ENCODE measurements around the gene SPTBN2.
"Not testable (repeated sequence)": the region's sequence is repeated elsewhere in the genome, so short reads cannot be mapped to it uniquely, and the experiment has no call there.

The SPTBN2 gene

GRCh38 chr11:66684635-66685034 lies 44.4 kb downstream of the SPTBN2 start:
- DNase-seq (ENCODE audit: low spot score): no peak

- no peak for DNase-seq (ENCODE audit: low spot score)
Observed at GRCh38 chr11:66683877-66684276, 45.1 kb downstream of the SPTBN2 start.

- DNase-seq (ENCODE audit: low spot score): no peak
Observed at GRCh38 chr11:66680966-66681645, 47.9 kb downstream of the SPTBN2 start.

GRCh38 chr11:66677599-66678375 lies 51.2 kb downstream of the SPTBN2 start, which contains the start of gene RBM4B:
RBM4B (minus strand) TSS chr11:66677887; CDS start chr11:66677079, 808 bp downstream.
- peak; percentile 96 for DNase-seq (ENCODE audit: low spot score)

- no peak for DNase-seq (ENCODE audit: low spot score)
Observed at GRCh38 chr11:66676931-66677598, 52.0 kb downstream of the SPTBN2 start.

- no peak for DNase-seq (ENCODE audit: low spot score)
Observed at GRCh38 chr11:66676282-66676919, 52.6 kb downstream of the SPTBN2 start.

GRCh38 chr11:66674964-66675602 lies 53.9 kb downstream of the SPTBN2 start:
- no peak for DNase-seq (ENCODE audit: low spot score)

GRCh38 chr11:66670816-66671215 lies 58.2 kb downstream of the SPTBN2 start:
- DNase-seq (ENCODE audit: low spot score): no peak

GRCh38 chr11:66665369-66665768 lies 63.6 kb downstream of the SPTBN2 start:
- no peak for DNase-seq (ENCODE audit: low spot score)

GRCh38 chr11:66663741-66664296 lies 65.2 kb downstream of the SPTBN2 start:
- no peak for DNase-seq (ENCODE audit: low spot score)

- no peak for DNase-seq (ENCODE audit: low spot score)
Observed at GRCh38 chr11:66659763-66660162, 69.3 kb downstream of the SPTBN2 start.

GRCh38 chr11:66653123-66653522 lies 75.9 kb downstream of the SPTBN2 start:
- no peak for DNase-seq (ENCODE audit: low spot score)

- no peak for DNase-seq (ENCODE audit: low spot score)
Observed at GRCh38 chr11:66652651-66653050, 76.4 kb downstream of the SPTBN2 start.

GRCh38 chr11:66651016-66651415 lies 78.0 kb downstream of the SPTBN2 start:
- DNase-seq (ENCODE audit: low spot score): no peak

- no peak for DNase-seq (ENCODE audit: low spot score)
Observed at GRCh38 chr11:66649903-66650302, 79.1 kb downstream of the SPTBN2 start.

- no peak for DNase-seq (ENCODE audit: low spot score)
Observed at GRCh38 chr11:66646828-66647227, 82.2 kb downstream of the SPTBN2 start.

- DNase-seq (ENCODE audit: low spot score): no peak
Observed at GRCh38 chr11:66643745-66644437, 85.1 kb downstream of the SPTBN2 start.

- no peak for DNase-seq (ENCODE audit: low spot score)
Observed at GRCh38 chr11:66641834-66642233, 87.2 kb downstream of the SPTBN2 start.

- not testable (repeated sequence) for DNase-seq (ENCODE audit: low spot score)
Observed at GRCh38 chr11:66639814-66640340, 89.1 kb downstream of the SPTBN2 start.

GRCh38 chr11:66639066-66639813 lies 89.8 kb downstream of the SPTBN2 start:
- DNase-seq (ENCODE audit: low spot score): peak; percentile 41

Measured in CD4-positive, alpha-beta T cell treated with Interleukin-2 at 100 ng/mL for 4 hours (primary cell).